Measurements from ENCODE around the gene POLD2. TPM values are rescaled to one million over a fixed set of nuclear protein-coding genes. Genes with fewer than 3 reads are reported as not detected.
"Not testable (repeated sequence)": the region's sequence is repeated elsewhere in the genome, so short reads cannot be mapped to it uniquely, and the experiment has no call there.

The POLD2 gene
- polyA plus RNA-seq, 1 donor from 2014 or later: 79.5 TPM

DNA sequence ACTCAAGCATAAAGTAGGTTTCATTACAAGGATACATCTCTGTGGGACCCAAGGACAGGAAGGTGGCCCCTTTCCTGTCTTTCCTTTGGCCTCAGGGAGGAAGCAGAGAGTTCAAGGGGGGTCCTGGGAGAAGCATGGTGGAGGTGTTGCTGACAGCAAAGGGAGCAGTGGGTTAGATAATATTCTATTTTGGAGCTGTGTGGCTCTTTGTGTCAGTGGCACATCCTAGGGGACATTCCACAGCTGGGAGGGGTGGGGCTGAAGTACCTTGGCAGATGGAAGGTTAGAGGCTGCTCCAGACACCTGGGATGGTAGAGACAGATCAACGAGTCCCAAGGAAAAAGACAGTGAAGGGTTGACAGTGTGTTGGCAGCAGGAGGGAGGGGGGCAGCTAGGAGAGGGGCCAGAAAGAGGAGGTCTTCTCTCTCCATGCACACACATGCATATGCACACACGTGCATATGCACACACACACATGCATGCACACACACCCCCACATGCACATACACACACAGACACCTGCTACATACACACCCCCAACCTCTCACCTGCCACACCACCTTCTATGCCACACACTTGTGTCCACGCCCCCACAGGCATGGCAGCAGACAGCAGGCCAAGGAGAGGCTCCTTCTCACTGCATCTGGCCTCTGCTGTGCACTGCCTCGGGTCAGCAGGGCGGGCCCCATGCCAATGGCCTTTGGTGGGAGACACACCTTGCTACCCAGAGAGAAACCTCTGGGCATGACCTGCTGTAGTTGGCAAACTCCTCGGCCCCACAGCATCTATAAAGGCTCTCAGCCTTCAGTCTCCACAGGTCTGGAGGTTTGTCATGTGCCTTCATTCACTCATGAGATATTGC lies 5.6 kb upstream of the POLD2 start:
- H2AFZ ChIP-seq (ENCODE audit: low read depth, low read length): no peak overlapping the region
- H3K27ac ChIP-seq (ENCODE audit: low read length): no peak overlapping the region
- H3K36me3 ChIP-seq (ENCODE audit: insufficient read depth, low read length): no peaks in the 10 kb centered on the region
- no peaks in the 10 kb centered on the region for H3K9me2 ChIP-seq (ENCODE audit: insufficient read depth, low read length)
- H3K9ac ChIP-seq (ENCODE audit: low read length): no peak overlapping the region
- TF ChIP-seq, protein P1, sequence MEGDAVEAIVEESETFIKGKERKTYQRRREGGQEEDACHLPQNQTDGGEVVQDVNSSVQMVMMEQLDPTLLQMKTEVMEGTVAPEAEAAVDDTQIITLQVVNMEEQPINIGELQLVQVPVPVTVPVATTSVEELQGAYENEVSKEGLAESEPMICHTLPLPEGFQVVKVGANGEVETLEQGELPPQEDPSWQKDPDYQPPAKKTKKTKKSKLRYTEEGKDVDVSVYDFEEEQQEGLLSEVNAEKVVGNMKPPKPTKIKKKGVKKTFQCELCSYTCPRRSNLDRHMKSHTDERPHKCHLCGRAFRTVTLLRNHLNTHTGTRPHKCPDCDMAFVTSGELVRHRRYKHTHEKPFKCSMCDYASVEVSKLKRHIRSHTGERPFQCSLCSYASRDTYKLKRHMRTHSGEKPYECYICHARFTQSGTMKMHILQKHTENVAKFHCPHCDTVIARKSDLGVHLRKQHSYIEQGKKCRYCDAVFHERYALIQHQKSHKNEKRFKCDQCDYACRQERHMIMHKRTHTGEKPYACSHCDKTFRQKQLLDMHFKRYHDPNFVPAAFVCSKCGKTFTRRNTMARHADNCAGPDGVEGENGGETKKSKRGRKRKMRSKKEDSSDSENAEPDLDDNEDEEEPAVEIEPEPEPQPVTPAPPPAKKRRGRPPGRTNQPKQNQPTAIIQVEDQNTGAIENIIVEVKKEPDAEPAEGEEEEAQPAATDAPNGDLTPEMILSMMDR (IDR thresholded peaks at IDR 0.05; ENCODE audit: poor library complexity, severe bottlenecking): no peak
- TF ChIP-seq EZH2 (IDR thresholded peaks at IDR 0.05; ENCODE audit: borderline replicate concordance, insufficient read depth, low read length, poor library complexity, severe bottlenecking) (no peak), POLR2AphosphoS5 (IDR thresholded peaks at IDR 0.05) (no peak), TAF1 (IDR thresholded peaks at IDR 0.05; ENCODE audit: low read depth) (no peak), MXI1 (conservative IDR thresholded peaks at IDR 0.05; ENCODE audit: poor library complexity, severe bottlenecking) (no peak), SMC3 (conservative IDR thresholded peaks at IDR 0.05; ENCODE audit: poor library complexity) (no peak), EP300 (conservative IDR thresholded peaks at IDR 0.05; ENCODE audit: poor library complexity, severe bottlenecking) (no peak)
- TF ChIP-seq, protein P2, sequence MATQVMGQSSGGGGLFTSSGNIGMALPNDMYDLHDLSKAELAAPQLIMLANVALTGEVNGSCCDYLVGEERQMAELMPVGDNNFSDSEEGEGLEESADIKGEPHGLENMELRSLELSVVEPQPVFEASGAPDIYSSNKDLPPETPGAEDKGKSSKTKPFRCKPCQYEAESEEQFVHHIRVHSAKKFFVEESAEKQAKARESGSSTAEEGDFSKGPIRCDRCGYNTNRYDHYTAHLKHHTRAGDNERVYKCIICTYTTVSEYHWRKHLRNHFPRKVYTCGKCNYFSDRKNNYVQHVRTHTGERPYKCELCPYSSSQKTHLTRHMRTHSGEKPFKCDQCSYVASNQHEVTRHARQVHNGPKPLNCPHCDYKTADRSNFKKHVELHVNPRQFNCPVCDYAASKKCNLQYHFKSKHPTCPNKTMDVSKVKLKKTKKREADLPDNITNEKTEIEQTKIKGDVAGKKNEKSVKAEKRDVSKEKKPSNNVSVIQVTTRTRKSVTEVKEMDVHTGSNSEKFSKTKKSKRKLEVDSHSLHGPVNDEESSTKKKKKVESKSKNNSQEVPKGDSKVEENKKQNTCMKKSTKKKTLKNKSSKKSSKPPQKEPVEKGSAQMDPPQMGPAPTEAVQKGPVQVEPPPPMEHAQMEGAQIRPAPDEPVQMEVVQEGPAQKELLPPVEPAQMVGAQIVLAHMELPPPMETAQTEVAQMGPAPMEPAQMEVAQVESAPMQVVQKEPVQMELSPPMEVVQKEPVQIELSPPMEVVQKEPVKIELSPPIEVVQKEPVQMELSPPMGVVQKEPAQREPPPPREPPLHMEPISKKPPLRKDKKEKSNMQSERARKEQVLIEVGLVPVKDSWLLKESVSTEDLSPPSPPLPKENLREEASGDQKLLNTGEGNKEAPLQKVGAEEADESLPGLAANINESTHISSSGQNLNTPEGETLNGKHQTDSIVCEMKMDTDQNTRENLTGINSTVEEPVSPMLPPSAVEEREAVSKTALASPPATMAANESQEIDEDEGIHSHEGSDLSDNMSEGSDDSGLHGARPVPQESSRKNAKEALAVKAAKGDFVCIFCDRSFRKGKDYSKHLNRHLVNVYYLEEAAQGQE (IDR thresholded peaks at IDR 0.05; ENCODE audit: borderline replicate concordance): no peak
- no peaks in the 10 kb centered on the region for H3F3A ChIP-seq (ENCODE audit: insufficient read depth, low read length, poor library complexity, severe bottlenecking)
- no peaks in the 10 kb centered on the region for H4K20me1 ChIP-seq (ENCODE audit: insufficient read depth)
- H3K79me2 ChIP-seq (replicated peaks; ENCODE audit: insufficient read depth, low read length): no peaks in the 10 kb centered on the region
- no peak overlapping the region for H3K4me2 ChIP-seq (ENCODE audit: low read length)
- H3K27me3 ChIP-seq (ENCODE audit: insufficient read depth, low read depth, low read length): no peaks in the 10 kb centered on the region
- H3K9me3 ChIP-seq (ENCODE audit: low read length): no peaks in the 10 kb centered on the region
- H3K4me3 ChIP-seq (ENCODE audit: low read length): no peak overlapping the region

DNA sequence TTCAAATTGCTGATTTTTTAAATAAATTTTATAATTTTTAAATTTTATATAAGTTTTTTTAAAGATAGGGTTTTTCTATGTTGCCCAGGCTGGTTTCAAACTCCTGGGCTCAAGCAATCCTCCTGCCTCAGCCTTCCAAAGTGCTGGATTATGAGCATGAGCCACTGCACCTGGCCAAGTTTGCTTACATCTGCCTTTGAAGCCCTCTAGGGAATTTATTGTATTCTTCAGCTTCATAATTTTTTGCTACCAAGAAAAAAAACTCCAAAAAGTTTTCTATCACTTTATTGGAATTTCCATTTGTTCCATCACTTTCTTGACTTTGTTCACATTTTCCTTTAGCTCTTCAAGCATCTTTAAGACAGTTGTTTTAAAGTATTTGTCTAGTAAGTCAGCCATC lies 3.8 kb upstream of the POLD2 start:
- Histone ChIP-seq H3K27me3 (ENCODE audit: insufficient read depth, low read depth, low read length) (no peaks in the 10 kb centered on the region), H3K36me3 (ENCODE audit: insufficient read depth, low read length) (no peaks in the 10 kb centered on the region), H3K79me2 (replicated peaks; ENCODE audit: insufficient read depth, low read length) (peaks cover 9% of the 10 kb centered on the region), H3K4me3 (ENCODE audit: low read length) (no peak overlapping the region), H3K9me3 (ENCODE audit: low read length) (no peaks in the 10 kb centered on the region), H3K9me2 (ENCODE audit: insufficient read depth, low read length) (no peaks in the 10 kb centered on the region), H3K27ac (ENCODE audit: low read length) (no peak overlapping the region), H3F3A (ENCODE audit: insufficient read depth, low read length, poor library complexity, severe bottlenecking) (no peaks in the 10 kb centered on the region), H3K4me2 (ENCODE audit: low read length) (no peak overlapping the region), H2AFZ (ENCODE audit: low read depth, low read length) (no peak overlapping the region), H4K20me1 (ENCODE audit: insufficient read depth) (no peaks in the 10 kb centered on the region), H3K9ac (ENCODE audit: low read length) (no peak overlapping the region)
- TF ChIP-seq, protein P1 (IDR thresholded peaks at IDR 0.05; ENCODE audit: poor library complexity, severe bottlenecking): no peak
- no peak for TF ChIP-seq MXI1 (conservative IDR thresholded peaks at IDR 0.05; ENCODE audit: poor library complexity, severe bottlenecking)
- TF ChIP-seq, protein P2 (IDR thresholded peaks at IDR 0.05; ENCODE audit: borderline replicate concordance): no peak
- TF ChIP-seq EP300 (conservative IDR thresholded peaks at IDR 0.05; ENCODE audit: poor library complexity, severe bottlenecking): no peak
- TF ChIP-seq RAD21 (conservative IDR thresholded peaks at IDR 0.05): no peak
- TF ChIP-seq EZH2 (IDR thresholded peaks at IDR 0.05; ENCODE audit: borderline replicate concordance, insufficient read depth, low read length, poor library complexity, severe bottlenecking): no peak
- no peak for TF ChIP-seq TAF1 (IDR thresholded peaks at IDR 0.05; ENCODE audit: low read depth)
- TF ChIP-seq POLR2AphosphoS5 (IDR thresholded peaks at IDR 0.05): no peak
- TF ChIP-seq SMC3 (conservative IDR thresholded peaks at IDR 0.05; ENCODE audit: poor library complexity): no peak

DNA sequence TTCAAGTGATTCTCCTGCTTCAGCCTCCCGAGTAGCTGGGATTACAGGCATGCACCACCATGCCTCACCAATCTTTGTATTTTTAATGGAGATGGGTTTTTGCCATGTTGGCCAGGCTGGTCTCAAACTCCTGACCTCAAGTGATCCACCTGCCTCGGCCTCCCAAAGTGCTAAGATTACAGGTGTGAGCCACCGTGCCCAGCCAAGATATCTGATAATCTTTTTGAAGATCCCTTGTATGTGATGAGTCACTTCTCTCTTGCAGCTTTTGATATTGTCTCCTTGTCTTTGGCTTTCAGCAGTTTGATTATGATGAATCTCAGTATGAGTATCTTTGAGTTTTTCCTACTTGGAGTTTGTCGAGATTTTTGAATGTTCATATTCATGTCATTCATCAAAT lies 3.2 kb upstream of the POLD2 start:
- H3K27me3 ChIP-seq (ENCODE audit: insufficient read depth, low read depth, low read length): not testable (repeated sequence)

More for the DNA sequence above, 3.2 kb upstream of the POLD2 start:
- not testable (repeated sequence) for H3K4me2 ChIP-seq (ENCODE audit: low read length); H2AFZ ChIP-seq (ENCODE audit: low read depth, low read length); H3F3A ChIP-seq (ENCODE audit: insufficient read depth, low read length, poor library complexity, severe bottlenecking); H3K9me3 ChIP-seq (ENCODE audit: low read length); H3K9me2 ChIP-seq (ENCODE audit: insufficient read depth, low read length); H3K4me3 ChIP-seq (ENCODE audit: low read length); H3K9ac ChIP-seq (ENCODE audit: low read length); H4K20me1 ChIP-seq (ENCODE audit: insufficient read depth); H3K27ac ChIP-seq (ENCODE audit: low read length); H3K36me3 ChIP-seq (ENCODE audit: insufficient read depth, low read length)
- peaks cover 11% of the 10 kb centered on the region for H3K79me2 ChIP-seq (replicated peaks; ENCODE audit: insufficient read depth, low read length)
